Stimulated activated CD4-positive, alpha-beta T cell treated with anti-CD3 and anti-CD28 coated beads, Interleukin-15, amount 100 ng/mL, for 24 hours (primary cell): ENCODE measurements around the gene CLEC10A.
"Not testable (repeated sequence)": the region's sequence is repeated elsewhere in the genome, so short reads cannot be mapped to it uniquely, and the experiment has no call there.

ENCODE experiments used
- DNase-seq: peaks from one replicate; pipeline ENCODE4 v3.0.0-alpha.2; 2020

The CLEC10A gene

GRCh38 chr17:7079581-7080455 lies at the start of gene CLEC10A:
Gene CLEC10A (minus strand): TSS chr17:7080251. CDS start chr17:7078812, 1,439 bp downstream.
- no peak for DNase-seq

- no peak for DNase-seq
These were observed 49.3 kb upstream of the CLEC10A start for GRCh38 chr17:7129311-7129710.

- DNase-seq = no peak
These were observed 48.1 kb upstream of the CLEC10A start for GRCh38 chr17:7128160-7128559.

DNA sequence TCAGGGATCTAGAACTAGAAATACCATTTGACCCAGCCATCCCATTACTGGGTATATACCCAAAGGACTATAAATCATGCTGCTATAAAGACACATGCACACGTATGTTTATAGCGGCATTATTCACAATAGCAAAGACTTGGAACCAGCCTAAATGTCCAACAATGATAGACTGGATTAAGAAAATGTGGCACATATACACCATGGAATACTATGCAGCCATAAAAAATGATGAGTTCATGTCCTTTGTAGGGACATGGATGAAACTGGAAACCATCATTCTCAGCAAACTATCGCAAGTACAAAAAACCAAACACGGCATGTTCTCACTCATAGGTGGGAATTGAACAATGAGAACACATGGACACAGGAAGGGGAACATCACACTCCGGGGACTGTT lies 47.5 kb upstream of the CLEC10A start:
- DNase-seq = not testable (repeated sequence)

- DNase-seq = not testable (repeated sequence)
These were observed 46.3 kb upstream of the CLEC10A start for GRCh38 chr17:7126386-7126785.

- DNase-seq = no peak
These were observed 44.9 kb upstream of the CLEC10A start for GRCh38 chr17:7124923-7125322.

- no peak for DNase-seq
These were observed 43.8 kb upstream of the CLEC10A start for GRCh38 chr17:7123844-7124243.

GRCh38 chr17:7122381-7122780 lies 42.3 kb upstream of the CLEC10A start:
- DNase-seq = no peak

DNA sequence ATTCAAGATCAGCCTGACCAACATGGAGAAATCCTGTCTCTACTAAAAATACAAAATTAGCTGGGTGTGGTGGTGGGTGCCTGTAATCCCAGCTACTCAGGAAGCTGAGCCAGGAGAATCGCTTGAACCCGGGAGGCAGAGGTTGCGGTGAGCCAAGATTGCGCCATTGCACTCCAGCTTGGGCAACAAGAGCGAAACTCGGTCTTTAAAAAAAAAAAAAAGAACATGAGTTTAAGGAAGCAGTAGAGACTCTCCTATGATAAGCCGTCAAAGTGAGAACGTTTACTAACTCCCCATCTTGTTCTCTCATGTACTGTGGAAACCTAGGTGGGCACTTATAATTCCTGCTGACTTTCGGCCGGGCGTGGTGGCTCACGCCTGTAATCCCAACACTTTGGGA lies 40.6 kb upstream of the CLEC10A start:
- DNase-seq = not testable (repeated sequence)

GRCh38 chr17:7120123-7120522 lies 40.1 kb upstream of the CLEC10A start:
- DNase-seq = no peak

DNA sequence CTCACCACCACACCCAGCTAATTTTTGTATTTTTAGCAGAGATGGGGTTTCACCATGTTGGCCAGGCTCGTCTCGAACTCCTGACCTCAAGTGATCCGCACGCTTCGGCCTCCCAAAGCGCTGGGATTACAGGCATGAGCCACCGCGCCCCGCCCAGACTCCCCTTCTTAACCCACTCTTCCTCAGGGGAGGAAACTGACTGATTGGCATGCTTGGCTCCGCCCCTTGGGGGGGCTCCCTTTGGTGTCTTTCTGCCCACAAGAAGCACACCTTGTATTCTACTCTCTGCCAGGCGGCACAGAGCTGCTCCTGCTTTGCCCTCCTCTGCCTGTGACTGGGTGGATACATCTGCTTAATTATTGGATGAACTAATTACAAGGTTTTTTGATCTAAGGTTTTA lies 39.3 kb upstream of the CLEC10A start:
- no peak for DNase-seq

GRCh38 chr17:7114875-7115614 lies 35.0 kb upstream of the CLEC10A start:
- no peak for DNase-seq

DNA sequence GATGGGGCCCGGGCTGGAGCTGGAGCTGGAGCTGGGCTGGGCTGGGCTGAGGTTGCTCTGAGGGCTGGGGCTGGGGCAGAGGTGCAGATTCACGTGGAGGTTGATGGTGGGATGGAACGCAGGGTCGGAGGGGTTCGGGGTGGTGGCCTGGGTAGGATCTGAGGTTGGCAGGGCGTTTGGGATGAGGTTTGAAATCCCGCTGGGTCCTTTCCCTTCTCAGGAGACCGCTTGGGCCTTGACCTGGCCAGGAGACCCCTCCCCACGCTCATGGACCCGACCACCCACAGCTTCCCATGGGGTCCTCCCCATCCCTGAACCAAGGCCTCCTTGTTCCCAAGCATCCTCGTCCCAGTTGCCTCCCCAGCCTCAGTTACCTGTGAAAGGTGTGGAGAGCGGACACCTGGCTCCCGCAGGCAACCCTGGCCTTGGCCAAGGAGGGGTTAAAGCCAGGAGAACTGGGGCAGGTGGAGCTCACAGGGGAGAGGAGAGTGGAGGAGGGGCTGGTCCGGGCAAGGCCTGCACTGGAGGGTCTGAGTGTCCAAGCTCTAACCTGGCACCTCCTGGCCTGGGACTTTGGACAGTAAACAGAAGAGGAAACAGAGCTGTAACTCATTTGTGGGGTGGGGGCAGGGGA lies 34.3 kb upstream of the CLEC10A start, which contains the start of gene ASGR2:
TSS of gene ASGR2 (minus strand) at position 582 of the 634 bp plus-strand sequence. CDS start 582 bp downstream, outside the sequence.
- no peak for DNase-seq

DNA sequence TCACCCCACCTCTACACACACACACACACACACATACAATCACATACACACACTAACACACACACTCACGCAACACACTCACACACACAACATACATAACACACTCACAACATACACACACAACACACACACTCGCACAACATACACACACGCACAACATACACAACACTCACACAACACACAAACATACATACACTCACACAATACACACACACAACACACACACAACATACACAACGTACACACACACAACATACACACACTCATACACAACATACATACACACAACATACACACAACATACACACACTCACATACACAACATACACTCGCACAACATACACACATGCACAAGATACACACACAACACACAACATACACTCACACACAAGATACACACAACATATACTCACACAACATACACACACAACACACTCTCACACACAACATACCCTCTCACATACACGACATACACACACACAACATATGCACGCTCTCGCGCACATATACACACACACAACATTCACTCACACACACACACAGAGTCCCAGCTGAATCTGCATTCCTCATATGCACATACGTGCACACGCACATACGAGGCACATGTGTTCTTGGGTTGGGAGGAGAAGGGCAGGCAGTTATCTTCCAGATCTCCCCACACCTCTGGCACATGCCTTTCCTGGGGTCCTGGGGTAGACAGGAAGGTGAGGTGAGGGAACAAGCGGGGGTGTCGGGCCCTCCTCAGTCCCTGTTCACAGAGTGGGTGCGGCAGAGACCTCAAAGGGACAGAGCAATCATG lies 33.4 kb upstream of the CLEC10A start:
- no peak for DNase-seq

DNA sequence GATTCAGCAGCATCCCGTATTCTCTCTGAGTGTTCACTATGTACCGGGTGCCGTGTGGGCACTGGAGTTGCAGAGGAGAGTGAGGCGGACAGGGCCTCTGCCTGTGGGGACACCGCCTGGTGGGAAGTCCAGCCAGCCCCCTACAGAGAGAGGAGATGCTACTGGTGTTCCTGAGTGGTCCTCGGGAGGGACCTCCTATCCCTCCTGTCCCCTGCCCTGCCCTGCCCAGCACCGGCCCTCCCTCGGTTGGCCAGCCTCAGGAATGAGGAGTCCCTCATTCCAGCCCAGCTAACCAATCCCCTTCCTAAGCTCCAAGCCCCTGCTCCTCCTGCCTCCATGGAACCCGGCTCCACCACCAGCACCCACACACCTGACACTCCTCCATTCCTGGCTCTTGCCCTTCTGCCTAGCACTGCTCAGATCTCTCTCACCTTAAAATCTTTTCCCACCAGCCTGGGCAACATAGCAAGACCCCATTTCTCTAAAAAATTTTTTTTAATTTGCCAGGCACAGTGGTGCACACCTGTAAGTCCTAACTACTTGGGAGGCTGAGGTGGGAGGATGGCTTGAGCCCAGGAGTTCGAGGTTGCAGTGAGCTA lies 32.6 kb upstream of the CLEC10A start:
- no peak for DNase-seq

GRCh38 chr17:7111784-7112509 lies 31.9 kb upstream of the CLEC10A start:
- no peak for DNase-seq

GRCh38 chr17:7110617-7111306 lies 30.7 kb upstream of the CLEC10A start:
- no peak for DNase-seq

DNA sequence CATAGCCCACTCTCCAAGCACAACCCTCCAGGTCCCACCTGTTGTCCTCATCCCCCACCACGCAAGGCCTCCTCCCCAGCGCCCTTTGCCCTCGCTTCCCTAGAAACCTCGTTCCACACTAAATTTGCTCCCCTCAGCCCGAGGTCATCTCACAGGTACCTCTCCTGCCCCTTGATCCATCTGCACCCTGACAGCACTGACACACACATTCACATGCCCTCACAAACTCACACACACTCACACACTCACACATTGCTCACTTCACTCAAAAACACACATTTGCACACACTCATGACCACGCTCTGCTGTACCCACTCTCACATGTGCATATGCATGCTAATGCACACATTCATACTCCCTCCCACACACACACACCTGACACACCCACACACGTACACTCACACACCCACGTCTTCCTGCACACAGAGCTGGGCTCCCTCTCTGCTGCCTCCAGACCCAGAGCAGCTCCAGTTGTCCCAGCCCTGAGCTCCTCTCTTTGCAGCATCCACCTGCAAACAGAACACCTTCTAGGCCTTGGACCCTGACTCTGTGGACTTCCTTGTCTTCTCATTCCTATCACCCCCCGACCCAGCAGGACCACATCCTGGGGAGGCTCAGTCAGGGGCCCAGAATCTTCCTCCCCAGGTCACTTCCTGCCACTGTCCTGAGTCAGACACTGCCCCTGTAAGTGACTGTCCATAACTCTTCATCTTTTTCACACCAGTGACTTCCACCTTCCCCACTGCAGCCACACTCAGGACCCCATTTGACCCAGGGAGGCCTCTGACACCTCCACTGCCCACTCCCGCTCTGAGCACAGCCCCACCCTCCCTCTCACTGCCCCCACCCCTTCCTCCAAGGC lies 29.6 kb upstream of the CLEC10A start:
- no peak for DNase-seq

DNA sequence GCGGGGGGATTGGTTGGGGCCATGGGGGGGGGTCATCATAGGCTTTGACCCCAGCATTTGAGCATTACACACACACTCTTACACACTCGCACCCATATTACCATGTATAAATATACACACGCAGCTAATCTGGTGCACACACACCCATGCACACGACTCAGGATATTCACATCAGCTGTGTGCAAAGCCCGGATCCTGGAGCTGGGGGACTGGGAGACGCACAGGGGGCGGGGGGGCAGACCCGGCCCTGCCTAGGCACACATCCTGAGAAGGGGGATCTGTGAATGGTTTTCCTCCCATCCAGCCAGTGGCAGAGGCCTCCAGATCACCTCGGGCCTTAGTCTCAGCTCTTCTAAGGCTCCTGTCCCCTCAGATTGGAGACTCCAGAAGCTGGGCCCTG lies 28.9 kb upstream of the CLEC10A start:
- no peak for DNase-seq

DNA sequence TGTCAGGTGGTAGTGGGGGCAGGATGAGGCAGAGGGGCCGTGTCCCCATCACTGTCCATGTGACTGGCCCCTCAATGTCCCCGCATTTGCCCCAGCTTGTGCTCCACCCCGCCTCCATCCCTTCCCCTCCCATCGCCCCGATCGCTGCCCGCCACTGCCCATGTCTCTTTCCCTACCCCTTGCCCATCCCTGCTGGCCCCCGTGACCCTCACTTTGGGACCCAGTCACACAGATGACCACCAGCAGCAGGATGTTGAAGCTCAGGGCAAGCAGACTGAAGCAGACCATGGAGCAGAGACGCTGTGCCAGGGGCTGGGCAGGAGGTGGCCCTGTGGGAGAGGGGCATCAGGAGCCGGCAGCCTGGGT lies 28.5 kb upstream of the CLEC10A start:
- no peak for DNase-seq
